WI38 (cell line): Measurements from ENCODE around the gene GALNTL6.

Experiments
- H3K4me3 ChIP-seq: 2 replicates; pipeline ENCODE4 v1.5.1; 2011; ENCODE audit warnings: low read depth, mild to moderate bottlenecking, control low read depth, low read length
- TF ChIP-seq, protein P1 (sequence below): IDR thresholded peaks from 2 replicates; pipeline ENCODE4 v1.5.1; 2012; ENCODE audit warnings: low read depth, mild to moderate bottlenecking, control low read depth, low read length

GALNTL6 gene

DNA sequence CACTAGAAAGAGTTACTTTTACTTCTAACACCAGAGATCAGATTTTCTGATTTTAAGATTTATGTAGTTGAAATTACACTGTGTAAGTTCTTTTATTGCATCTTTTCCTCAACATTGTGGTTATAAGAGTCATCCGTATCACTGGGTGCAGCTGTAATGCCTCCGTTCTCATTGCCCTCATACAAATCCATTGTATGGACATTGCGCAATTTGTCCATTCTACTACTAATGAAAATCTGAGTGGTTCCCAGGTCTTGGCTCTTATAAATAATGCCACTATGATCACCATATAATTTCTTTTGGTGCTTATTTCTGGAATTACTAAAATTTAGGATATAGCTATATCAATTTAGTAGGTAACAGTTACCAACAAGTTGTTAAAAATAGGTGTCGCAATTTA, 741.4 kb downstream of the GALNTL6 start:
- TF ChIP-seq, protein P1, sequence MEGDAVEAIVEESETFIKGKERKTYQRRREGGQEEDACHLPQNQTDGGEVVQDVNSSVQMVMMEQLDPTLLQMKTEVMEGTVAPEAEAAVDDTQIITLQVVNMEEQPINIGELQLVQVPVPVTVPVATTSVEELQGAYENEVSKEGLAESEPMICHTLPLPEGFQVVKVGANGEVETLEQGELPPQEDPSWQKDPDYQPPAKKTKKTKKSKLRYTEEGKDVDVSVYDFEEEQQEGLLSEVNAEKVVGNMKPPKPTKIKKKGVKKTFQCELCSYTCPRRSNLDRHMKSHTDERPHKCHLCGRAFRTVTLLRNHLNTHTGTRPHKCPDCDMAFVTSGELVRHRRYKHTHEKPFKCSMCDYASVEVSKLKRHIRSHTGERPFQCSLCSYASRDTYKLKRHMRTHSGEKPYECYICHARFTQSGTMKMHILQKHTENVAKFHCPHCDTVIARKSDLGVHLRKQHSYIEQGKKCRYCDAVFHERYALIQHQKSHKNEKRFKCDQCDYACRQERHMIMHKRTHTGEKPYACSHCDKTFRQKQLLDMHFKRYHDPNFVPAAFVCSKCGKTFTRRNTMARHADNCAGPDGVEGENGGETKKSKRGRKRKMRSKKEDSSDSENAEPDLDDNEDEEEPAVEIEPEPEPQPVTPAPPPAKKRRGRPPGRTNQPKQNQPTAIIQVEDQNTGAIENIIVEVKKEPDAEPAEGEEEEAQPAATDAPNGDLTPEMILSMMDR: no peak

DNA sequence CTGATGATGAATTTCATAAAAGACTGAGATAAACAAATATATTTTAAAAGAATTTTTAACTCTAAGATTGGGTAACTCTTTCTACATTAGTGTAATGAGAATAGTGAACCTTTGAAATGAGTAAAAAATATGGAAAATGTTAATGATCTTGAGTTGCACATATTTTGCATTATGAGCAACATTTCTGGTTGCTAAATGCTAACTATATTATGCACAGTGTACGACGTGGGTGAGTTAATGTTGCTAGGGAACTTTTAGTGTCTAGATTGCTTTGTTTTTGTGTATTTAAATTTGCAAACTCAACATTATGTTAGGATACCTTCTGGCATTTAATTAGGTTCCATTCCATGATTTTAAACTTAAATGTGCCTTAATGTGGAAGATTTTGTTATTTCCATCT, 742.5 kb downstream of the GALNTL6 start:
- no peak overlapping the region for H3K4me3 ChIP-seq
- TF ChIP-seq, protein P1: no peak

More for the DNA sequence above, 741.4 kb downstream of the GALNTL6 start:
- no peak overlapping the region for H3K4me3 ChIP-seq

DNA sequence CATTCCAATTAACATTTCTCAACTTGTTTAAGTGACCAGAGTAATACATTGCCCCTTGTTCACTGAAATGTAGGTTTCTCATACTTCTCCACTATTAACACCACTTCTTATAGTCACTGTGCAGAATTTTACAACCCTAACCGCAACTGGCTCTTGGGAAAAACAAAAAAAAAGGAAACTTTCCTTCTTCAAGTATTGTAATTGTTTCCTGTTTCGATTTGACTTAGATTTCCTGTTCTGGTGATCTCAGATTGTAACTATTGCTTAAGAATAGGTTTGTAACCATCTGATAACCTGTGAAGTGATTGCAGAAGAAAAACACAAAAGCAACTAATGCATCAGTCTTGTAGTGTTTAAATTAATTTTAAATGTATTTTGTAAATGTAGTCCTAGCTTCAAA, 760.7 kb downstream of the GALNTL6 start:
- H3K4me3 ChIP-seq: no peak overlapping the region
- TF ChIP-seq, protein P1: no peak

DNA sequence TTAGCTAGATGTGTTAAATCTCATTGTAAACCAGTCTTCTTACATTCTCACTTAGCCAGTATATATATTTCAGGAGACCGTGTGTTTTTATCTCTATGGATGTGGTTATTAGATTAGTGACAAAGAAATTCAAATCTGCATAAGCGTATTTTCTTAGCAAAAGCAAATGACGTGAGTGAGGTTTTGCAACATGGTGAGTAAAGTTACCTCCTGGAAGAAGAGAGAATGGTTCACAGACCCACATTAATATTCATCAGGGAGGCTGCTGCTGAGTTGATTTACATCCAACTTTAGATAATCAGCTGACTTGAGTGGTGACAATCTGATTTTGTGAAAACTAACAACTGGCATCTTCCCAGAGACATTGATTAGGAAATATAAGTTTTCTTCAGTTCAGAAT, 765.5 kb downstream of the GALNTL6 start:
- H3K4me3 ChIP-seq: no peak overlapping the region
- TF ChIP-seq, protein P1: no peak

DNA sequence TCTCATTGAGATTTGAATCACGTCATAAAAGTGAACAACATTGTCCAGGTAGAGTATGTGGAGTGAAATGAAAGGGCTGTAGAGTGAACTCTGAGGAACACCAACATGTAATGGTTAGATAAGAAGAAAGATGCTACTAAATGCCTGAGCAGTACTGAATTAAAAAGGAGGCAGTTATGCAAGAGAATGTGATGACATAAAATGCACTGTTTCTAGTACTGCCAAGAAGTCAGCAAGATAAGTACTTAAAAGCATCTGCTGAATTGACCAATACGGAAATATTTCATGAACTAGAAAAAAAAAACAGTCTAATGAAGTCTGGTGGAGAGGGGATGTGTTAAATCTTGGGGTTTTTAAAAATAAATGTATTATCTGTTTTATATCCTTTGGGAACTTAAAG, 771.6 kb downstream of the GALNTL6 start:
- TF ChIP-seq, protein P1: no peak

DNA sequence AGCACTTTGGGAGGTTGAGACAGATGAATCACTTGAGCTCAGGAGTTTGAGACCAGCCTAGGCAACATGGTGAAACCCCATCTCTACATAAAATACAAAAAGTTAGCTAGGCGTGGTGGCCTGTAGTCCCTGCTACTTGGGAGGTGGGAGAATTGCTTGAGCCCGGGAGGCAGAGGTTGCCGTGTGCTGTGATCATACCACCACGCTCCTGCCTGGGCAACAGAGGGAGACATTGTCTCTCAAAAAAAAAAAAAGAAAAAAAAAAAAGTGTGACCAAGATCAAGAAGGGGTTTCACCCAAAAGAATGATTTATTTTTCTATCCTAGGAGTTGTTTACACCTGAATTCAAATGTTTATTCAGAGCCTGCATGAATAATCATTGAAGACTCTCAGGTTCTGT, 783.0 kb downstream of the GALNTL6 start:
- H3K4me3 ChIP-seq: no peak overlapping the region
- TF ChIP-seq, protein P1: no peak

More for the DNA sequence above, 771.6 kb downstream of the GALNTL6 start:
- no peak overlapping the region for H3K4me3 ChIP-seq

DNA sequence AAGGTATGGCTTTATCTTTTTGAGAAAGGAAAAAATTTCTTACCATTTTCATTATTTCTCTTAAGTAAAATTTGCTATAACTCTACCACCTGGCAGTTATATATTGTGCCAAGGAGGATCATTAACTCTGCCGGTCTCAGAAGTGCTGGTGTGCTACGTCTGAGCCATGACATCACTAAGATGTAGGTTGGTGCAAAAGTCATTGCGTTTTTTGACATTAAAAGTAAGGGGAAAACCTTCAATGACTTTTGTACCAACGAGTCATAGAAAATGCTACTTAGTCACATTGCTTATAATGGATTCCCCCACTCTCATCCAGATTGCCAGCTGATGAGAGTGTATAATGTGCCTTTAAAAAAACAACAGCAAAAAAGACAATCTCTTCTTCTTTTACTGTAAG, 786.4 kb downstream of the GALNTL6 start:
- no peak overlapping the region for H3K4me3 ChIP-seq
- TF ChIP-seq, protein P1: no peak
